OCI-LY1 (cell line): ENCODE data around the gene MEGF6.

Experiments used
- EZH2 ChIP-seq: fragments of 200-600 bp; sonication (generic), shearing (Covaris generic); IDR thresholded peaks from 2 replicates; pipeline ENCODE4 v1.8.0; 2017; ENCODE audit warnings: borderline replicate concordance, mixed run types, mild to moderate bottlenecking, antibody characterized with exemption, low read length, moderate library complexity, mixed read lengths
- TF ChIP-seq, protein P1 (sequence below): fragments of 200-600 bp; sonication (generic), shearing (Covaris generic); IDR thresholded peaks from 2 replicates; pipeline ENCODE4 v1.5.1; 2017; ENCODE audit warnings: mild to moderate bottlenecking, antibody characterized with exemption, low read length, moderate library complexity, mixed read lengths

DNA sequence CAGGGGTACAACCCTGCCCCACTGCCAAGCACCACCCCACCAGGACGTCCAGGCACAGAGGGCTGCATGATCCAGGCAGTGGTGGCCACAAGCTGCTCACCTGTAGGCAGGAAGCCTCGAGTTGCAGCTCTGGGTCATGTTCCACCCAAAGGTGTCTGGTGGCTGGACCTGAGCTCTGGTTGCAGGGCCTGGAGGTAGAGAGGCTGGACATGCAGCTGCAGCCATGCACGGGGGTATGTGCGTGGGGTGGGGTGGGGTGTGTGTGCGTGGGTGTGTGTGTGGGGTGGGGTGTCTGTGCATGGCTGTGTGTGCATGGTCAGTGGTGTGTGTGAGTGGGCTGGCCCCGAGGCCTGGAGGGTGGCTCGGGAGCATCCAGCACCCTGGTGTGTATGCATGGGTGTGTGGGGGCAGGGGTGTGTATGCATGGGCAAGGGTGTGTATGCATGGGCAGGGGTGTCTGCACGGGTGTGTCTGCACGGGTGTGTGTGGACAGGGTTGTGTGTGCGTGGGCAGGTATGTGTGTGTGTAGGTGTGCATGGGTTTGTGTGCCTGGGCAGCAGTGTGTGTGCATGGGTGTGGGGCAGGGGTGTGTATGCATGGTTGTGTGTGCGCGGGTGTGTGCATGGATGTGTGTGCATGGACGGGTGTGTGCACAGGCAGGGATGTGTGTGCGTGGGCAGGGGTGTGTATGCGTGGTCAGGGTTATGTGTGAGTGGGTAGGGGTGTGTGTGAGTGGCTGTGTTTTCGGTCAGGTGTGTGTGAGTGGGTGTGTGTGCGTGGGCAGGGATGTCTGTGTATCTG, 141.3 kb downstream of the MEGF6 start:
- TF ChIP-seq, protein P1, sequence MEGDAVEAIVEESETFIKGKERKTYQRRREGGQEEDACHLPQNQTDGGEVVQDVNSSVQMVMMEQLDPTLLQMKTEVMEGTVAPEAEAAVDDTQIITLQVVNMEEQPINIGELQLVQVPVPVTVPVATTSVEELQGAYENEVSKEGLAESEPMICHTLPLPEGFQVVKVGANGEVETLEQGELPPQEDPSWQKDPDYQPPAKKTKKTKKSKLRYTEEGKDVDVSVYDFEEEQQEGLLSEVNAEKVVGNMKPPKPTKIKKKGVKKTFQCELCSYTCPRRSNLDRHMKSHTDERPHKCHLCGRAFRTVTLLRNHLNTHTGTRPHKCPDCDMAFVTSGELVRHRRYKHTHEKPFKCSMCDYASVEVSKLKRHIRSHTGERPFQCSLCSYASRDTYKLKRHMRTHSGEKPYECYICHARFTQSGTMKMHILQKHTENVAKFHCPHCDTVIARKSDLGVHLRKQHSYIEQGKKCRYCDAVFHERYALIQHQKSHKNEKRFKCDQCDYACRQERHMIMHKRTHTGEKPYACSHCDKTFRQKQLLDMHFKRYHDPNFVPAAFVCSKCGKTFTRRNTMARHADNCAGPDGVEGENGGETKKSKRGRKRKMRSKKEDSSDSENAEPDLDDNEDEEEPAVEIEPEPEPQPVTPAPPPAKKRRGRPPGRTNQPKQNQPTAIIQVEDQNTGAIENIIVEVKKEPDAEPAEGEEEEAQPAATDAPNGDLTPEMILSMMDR, result no peak
- no peak for TF ChIP-seq EZH2
